GM12873 (cell line): ENCODE results near the gene PYM1.

Experiments used
- TF ChIP-seq, protein P1 (sequence below): IDR thresholded peaks from 2 replicates; pipeline ENCODE4 v1.5.1; 2012; ENCODE audit warnings: low read depth, mild to moderate bottlenecking, moderate library complexity, low read length, control low read depth; ENCODE audit not compliant: insufficient read depth; ENCODE audit errors: missing control alignments

PYM1 gene

GRCh38 chr12:55922126-55922525 is 5.6 kb downstream of the PYM1 start:
- TF ChIP-seq, protein P1, sequence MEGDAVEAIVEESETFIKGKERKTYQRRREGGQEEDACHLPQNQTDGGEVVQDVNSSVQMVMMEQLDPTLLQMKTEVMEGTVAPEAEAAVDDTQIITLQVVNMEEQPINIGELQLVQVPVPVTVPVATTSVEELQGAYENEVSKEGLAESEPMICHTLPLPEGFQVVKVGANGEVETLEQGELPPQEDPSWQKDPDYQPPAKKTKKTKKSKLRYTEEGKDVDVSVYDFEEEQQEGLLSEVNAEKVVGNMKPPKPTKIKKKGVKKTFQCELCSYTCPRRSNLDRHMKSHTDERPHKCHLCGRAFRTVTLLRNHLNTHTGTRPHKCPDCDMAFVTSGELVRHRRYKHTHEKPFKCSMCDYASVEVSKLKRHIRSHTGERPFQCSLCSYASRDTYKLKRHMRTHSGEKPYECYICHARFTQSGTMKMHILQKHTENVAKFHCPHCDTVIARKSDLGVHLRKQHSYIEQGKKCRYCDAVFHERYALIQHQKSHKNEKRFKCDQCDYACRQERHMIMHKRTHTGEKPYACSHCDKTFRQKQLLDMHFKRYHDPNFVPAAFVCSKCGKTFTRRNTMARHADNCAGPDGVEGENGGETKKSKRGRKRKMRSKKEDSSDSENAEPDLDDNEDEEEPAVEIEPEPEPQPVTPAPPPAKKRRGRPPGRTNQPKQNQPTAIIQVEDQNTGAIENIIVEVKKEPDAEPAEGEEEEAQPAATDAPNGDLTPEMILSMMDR = no peak

DNA sequence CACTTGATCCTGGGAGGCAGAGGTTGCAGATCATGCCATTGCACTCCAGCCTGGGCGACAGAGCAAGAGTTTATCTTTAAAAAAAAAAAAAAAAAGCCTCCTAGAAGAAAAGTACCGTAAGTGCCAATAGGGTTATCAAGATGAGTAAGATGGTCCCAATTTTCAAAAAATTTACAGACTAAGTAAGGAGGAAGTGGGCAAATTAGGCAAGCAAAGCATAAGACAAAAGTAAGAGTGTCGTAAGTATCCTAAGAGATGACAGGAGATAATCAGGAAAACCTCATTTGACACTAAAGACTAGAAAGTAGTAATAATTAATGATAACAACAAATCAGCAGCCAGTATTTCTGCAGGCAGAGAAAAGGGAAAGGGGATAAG is 12.2 kb downstream of the PYM1 start:
- TF ChIP-seq, protein P1 = no peak

GRCh38 chr12:55912908-55913307 is 14.8 kb downstream of the PYM1 start:
- TF ChIP-seq, protein P1 = no peak

- TF ChIP-seq, protein P1 = no peak
Observed at GRCh38 chr12:55909513-55909884, 18.2 kb downstream of the PYM1 start.

DNA sequence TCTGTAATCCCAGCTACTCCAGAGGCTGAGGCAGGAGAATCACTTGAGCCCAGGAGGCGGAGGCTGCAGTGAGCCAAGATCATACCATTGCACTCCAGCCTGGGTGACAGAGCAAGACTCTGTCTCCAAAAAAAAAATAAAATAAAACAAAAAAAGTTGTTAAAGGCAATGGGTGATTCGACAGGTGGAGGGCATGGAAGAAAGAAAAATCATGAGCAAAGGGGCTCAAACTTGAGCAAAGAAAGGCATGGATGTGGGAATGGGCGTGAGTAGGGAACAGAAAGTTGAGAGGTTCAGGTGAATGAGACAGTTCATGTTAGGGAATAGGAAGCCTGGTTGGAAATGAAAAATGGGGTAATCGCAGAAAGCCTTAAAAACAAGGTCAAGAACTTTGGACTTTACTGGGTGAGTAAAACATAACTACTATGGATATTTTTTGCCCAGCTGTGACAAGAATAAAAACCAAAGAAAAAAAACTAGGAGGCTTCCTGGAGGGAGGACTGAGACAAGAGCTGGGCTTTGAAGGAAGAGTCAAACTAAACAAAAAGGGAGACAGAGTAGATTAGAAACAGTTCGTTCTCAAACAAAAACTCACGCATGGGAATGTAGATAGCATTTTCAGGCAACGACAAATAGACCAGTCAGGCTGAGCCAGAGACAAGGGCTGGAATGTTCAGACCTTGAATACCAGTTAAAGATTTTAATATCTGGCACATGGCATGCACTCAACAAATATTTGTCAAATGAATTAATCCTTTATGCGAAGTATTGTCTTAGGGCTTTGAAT is 18.8 kb downstream of the PYM1 start:
- TF ChIP-seq, protein P1 = no peak

DNA sequence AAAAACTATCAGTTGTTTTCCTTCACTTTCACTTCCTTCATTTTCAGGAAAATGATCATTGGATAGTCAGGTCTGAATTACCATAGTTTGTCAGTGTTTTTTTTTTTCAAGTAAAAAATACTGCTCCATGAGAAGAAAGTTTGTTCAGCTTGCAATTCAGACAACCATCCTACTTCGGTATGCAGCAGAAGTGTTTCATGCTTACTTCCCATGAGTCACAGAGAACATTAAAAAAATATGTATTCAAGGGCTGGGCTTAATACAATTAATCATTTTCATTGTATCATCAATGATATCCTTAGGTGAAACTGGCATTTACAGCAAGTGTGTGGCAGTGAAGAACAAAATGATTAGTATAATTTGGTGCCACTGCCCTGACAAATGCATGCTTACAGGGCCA is 21.6 kb downstream of the PYM1 start:
- TF ChIP-seq, protein P1 = no peak

- TF ChIP-seq, protein P1 = no peak
Observed at GRCh38 chr12:55901881-55902490, 25.7 kb downstream of the PYM1 start.
